ENCODE data around the gene PROM1. TPM values are rescaled to one million over a fixed set of nuclear protein-coding genes. Genes with fewer than 3 reads are reported as not detected.

The PROM1 gene
- total RNA-seq, 3 donors from 2014 or later: 0.46 to 0.66 TPM; not detected in 1

GRCh38 chr4:16062601-16063000 is 21.2 kb downstream of the PROM1 start:
- DNase-seq: no peak
- Mint-ChIP-seq H3K27me3 (ENCODE audit: low read depth) (peaks cover 23% of the 10 kb centered on the region), H3K36me3 (ENCODE audit: insufficient read depth) (no peaks in the 10 kb centered on the region), H3K4me1 (ENCODE audit: low read depth) (peaks cover 6% of the 10 kb centered on the region), H3K4me3 (no peak overlapping the region), H3K9me3 (peaks cover 3% of the 10 kb centered on the region)
- no peak for ATAC-seq

GRCh38 chr4:16056681-16057385 is 27.0 kb downstream of the PROM1 start:
- peak in 1 of 2 donors; percentile 23 for ATAC-seq
- DNase-seq: no peak
- H3K27me3 Mint-ChIP-seq (ENCODE audit: low read depth): peaks cover 29% of the 10 kb centered on the region

GRCh38 chr4:16055873-16056272 is 27.9 kb downstream of the PROM1 start:
- no peak overlapping the region for H3K4me3 Mint-ChIP-seq
- H3K4me1 Mint-ChIP-seq (ENCODE audit: low read depth): no peaks in the 10 kb centered on the region
- H3K9me3 Mint-ChIP-seq: no peaks in the 10 kb centered on the region
- H3K36me3 Mint-ChIP-seq (ENCODE audit: insufficient read depth): no peaks in the 10 kb centered on the region
- ATAC-seq (no peak), DNase-seq (no peak)
- H3K27me3 Mint-ChIP-seq (ENCODE audit: low read depth): peaks cover 26% of the 10 kb centered on the region

More at GRCh38 chr4:16056681-16057385, 27.0 kb downstream of the PROM1 start:
- Mint-ChIP-seq H3K4me3 (no peak overlapping the region), H3K4me1 (ENCODE audit: low read depth) (no peaks in the 10 kb centered on the region), H3K9me3 (no peaks in the 10 kb centered on the region), H3K36me3 (ENCODE audit: insufficient read depth) (no peaks in the 10 kb centered on the region)

- peaks cover 26% of the 10 kb centered on the region for H3K27me3 Mint-ChIP-seq (ENCODE audit: low read depth)
- DNase-seq (no peak), ATAC-seq (no peak)
- no peaks in the 10 kb centered on the region for H3K9me3 Mint-ChIP-seq
- no peaks in the 10 kb centered on the region for H3K4me1 Mint-ChIP-seq (ENCODE audit: low read depth)
- H3K4me3 Mint-ChIP-seq: no peak overlapping the region
- no peaks in the 10 kb centered on the region for H3K36me3 Mint-ChIP-seq (ENCODE audit: insufficient read depth)
These were observed 28.4 kb downstream of the PROM1 start for GRCh38 chr4:16055471-16055870.

GRCh38 chr4:16052939-16053338 is 30.9 kb downstream of the PROM1 start:
- no peak for ATAC-seq
- no peak for DNase-seq
- Mint-ChIP-seq H3K9me3 (no peaks in the 10 kb centered on the region), H3K4me1 (ENCODE audit: low read depth) (no peaks in the 10 kb centered on the region), H3K4me3 (no peak overlapping the region), H3K27me3 (ENCODE audit: low read depth) (peaks cover 23% of the 10 kb centered on the region), H3K36me3 (ENCODE audit: insufficient read depth) (no peaks in the 10 kb centered on the region)

- peaks cover 23% of the 10 kb centered on the region for H3K27me3 Mint-ChIP-seq (ENCODE audit: low read depth)
- no peaks in the 10 kb centered on the region for H3K4me1 Mint-ChIP-seq (ENCODE audit: low read depth)
- DNase-seq (no peak), ATAC-seq (no peak)
- H3K36me3 Mint-ChIP-seq (ENCODE audit: insufficient read depth): no peaks in the 10 kb centered on the region
- no peak overlapping the region for H3K4me3 Mint-ChIP-seq
- no peaks in the 10 kb centered on the region for H3K9me3 Mint-ChIP-seq
These were observed 31.8 kb downstream of the PROM1 start for GRCh38 chr4:16051980-16052379.

GRCh38 chr4:16051132-16051531 is 32.7 kb downstream of the PROM1 start:
- Mint-ChIP-seq H3K4me3 (no peak overlapping the region), H3K36me3 (ENCODE audit: insufficient read depth) (no peaks in the 10 kb centered on the region), H3K27me3 (ENCODE audit: low read depth) (peaks cover 19% of the 10 kb centered on the region)

GRCh38 chr4:16050669-16051068 is 33.2 kb downstream of the PROM1 start:
- Mint-ChIP-seq H3K4me1 (ENCODE audit: low read depth) (no peaks in the 10 kb centered on the region), H3K9me3 (no peaks in the 10 kb centered on the region), H3K27me3 (ENCODE audit: low read depth) (peaks cover 14% of the 10 kb centered on the region), H3K36me3 (ENCODE audit: insufficient read depth) (no peaks in the 10 kb centered on the region), H3K4me3 (no peak overlapping the region)
- no peak for ATAC-seq
- DNase-seq: no peak

More at GRCh38 chr4:16051132-16051531, 32.7 kb downstream of the PROM1 start:
- DNase-seq (no peak), ATAC-seq (no peak)
- Mint-ChIP-seq H3K4me1 (ENCODE audit: low read depth) (no peaks in the 10 kb centered on the region), H3K9me3 (no peaks in the 10 kb centered on the region)

GRCh38 chr4:16048619-16049419 is 35.0 kb downstream of the PROM1 start:
- H3K9me3 Mint-ChIP-seq: no peaks in the 10 kb centered on the region
- no peaks in the 10 kb centered on the region for H3K4me1 Mint-ChIP-seq (ENCODE audit: low read depth)

GRCh38 chr4:16045687-16046086 is 38.1 kb downstream of the PROM1 start:
- ATAC-seq: no peak
- Mint-ChIP-seq H3K27me3 (ENCODE audit: low read depth) (peaks cover 8% of the 10 kb centered on the region), H3K36me3 (ENCODE audit: insufficient read depth) (no peaks in the 10 kb centered on the region)

More at GRCh38 chr4:16048619-16049419, 35.0 kb downstream of the PROM1 start:
- peaks cover 9% of the 10 kb centered on the region for H3K27me3 Mint-ChIP-seq (ENCODE audit: low read depth)
- no peak overlapping the region for H3K4me3 Mint-ChIP-seq
- ATAC-seq (no peak), DNase-seq (no peak)
- no peaks in the 10 kb centered on the region for H3K36me3 Mint-ChIP-seq (ENCODE audit: insufficient read depth)

GRCh38 chr4:16043642-16044498 is 40.0 kb downstream of the PROM1 start:
- H3K36me3 Mint-ChIP-seq (ENCODE audit: insufficient read depth): no peaks in the 10 kb centered on the region
- DNase-seq (no peak), ATAC-seq (no peak)
- H3K27me3 Mint-ChIP-seq (ENCODE audit: low read depth): peaks cover 8% of the 10 kb centered on the region
- no peak overlapping the region for H3K4me3 Mint-ChIP-seq
- no peaks in the 10 kb centered on the region for H3K9me3 Mint-ChIP-seq
- no peaks in the 10 kb centered on the region for H3K4me1 Mint-ChIP-seq (ENCODE audit: low read depth)

More at GRCh38 chr4:16045687-16046086, 38.1 kb downstream of the PROM1 start:
- no peaks in the 10 kb centered on the region for H3K4me1 Mint-ChIP-seq (ENCODE audit: low read depth)
- no peaks in the 10 kb centered on the region for H3K9me3 Mint-ChIP-seq
- H3K4me3 Mint-ChIP-seq: no peak overlapping the region
- no peak for DNase-seq

- Mint-ChIP-seq H3K4me1 (ENCODE audit: low read depth) (no peaks in the 10 kb centered on the region), H3K27me3 (ENCODE audit: low read depth) (peaks cover 2% of the 10 kb centered on the region), H3K4me3 (no peak overlapping the region), H3K9me3 (no peaks in the 10 kb centered on the region), H3K36me3 (ENCODE audit: insufficient read depth) (no peaks in the 10 kb centered on the region)
- ATAC-seq: no peak
- DNase-seq: no peak
These were observed 44.7 kb downstream of the PROM1 start for GRCh38 chr4:16039139-16039538.

- no peak for ATAC-seq
- Mint-ChIP-seq H3K36me3 (ENCODE audit: insufficient read depth) (no peaks in the 10 kb centered on the region), H3K27me3 (ENCODE audit: low read depth) (peaks cover 2% of the 10 kb centered on the region), H3K9me3 (no peaks in the 10 kb centered on the region), H3K4me3 (no peak overlapping the region), H3K4me1 (ENCODE audit: low read depth) (no peaks in the 10 kb centered on the region)
- no peak for DNase-seq
These were observed 45.9 kb downstream of the PROM1 start for GRCh38 chr4:16037901-16038300.

- H3K4me1 Mint-ChIP-seq (ENCODE audit: low read depth): no peaks in the 10 kb centered on the region
- no peaks in the 10 kb centered on the region for H3K27me3 Mint-ChIP-seq (ENCODE audit: low read depth)
- no peaks in the 10 kb centered on the region for H3K36me3 Mint-ChIP-seq (ENCODE audit: insufficient read depth)
- H3K4me3 Mint-ChIP-seq: no peak overlapping the region
- ATAC-seq (no peak), DNase-seq (no peak)
- H3K9me3 Mint-ChIP-seq: no peaks in the 10 kb centered on the region
These were observed 48.0 kb downstream of the PROM1 start for GRCh38 chr4:16035843-16036242.

All from activated T-cell treated with anti-CD3 and anti-CD28 coated beads, Interleukin-2, amount 50 U/mL, for 4 hours (primary cell).